Sigmoid colon (tissue), 4 donors: Measurements from ENCODE around the gene ETS1.

Experiments used
- CTCF ChIP-seq, 4 experiments: fragments of 450-650 bp in 3 of 4; fragments of 200-600 bp in 1 of 4; IDR thresholded peaks; one replicate each; pipeline ENCODE4 v1.5.1; 2016 to 2019; ENCODE audit warnings: antibody characterized with exemption in 4 of 4, mild to moderate bottlenecking in 3 of 4, moderate library complexity in 2 of 4
- EP300 ChIP-seq, 4 donors: sonication (generic); formaldehyde crosslinking; IDR thresholded peaks; one replicate each; pipeline ENCODE4 v1.6.1; 2017; ENCODE audit warnings: antibody characterized with exemption in 4 of 4
- POLR2A ChIP-seq, 2 donors: fragments of 450-650 bp; IDR thresholded peaks; one replicate each; pipeline ENCODE4 v1.6.1; 2016; ENCODE audit warnings: antibody characterized with exemption in 2 of 2, mild to moderate bottlenecking in 2 of 2, moderate library complexity in 2 of 2
- POLR2AphosphoS5 ChIP-seq, 4 donors: sonication (generic); formaldehyde crosslinking; IDR thresholded peaks; one replicate each; pipeline ENCODE4 v1.6.1; 2017; ENCODE audit warnings: antibody characterized with exemption in 4 of 4

GRCh38 chr11:128522055-128522942, 65.1 kb downstream of the ETS1 start:
- no peak for TF ChIP-seq CTCF (IDR thresholded peaks at IDR 0.05)
- TF ChIP-seq POLR2AphosphoS5 (IDR thresholded peaks at IDR 0.05), result peak; percentile 91 to 98 (median 96)
- TF ChIP-seq POLR2A (IDR thresholded peaks at IDR 0.05), result peak; percentile 72 to 74
- no peak for TF ChIP-seq EP300 (IDR thresholded peaks at IDR 0.05)
